Heart left ventricle (tissue), 16 donors: ENCODE data around the gene WDHD1. TPM values are rescaled to one million over a fixed set of nuclear protein-coding genes. Genes with fewer than 3 reads are reported as not detected.

Source experiments
- ATAC-seq, 4 donors: fragments of 200-7000 bp; cut with Tn5 transposase; one replicate each; pipeline ENCODE4 v1.9.1; 2020 to 2022; ENCODE audit warnings: moderate library complexity in 4 of 4, mild to moderate bottlenecking in 3 of 4, moderate number of reproducible peaks in 1 of 4
- DNase-seq, 5 donors: peaks; one replicate each; pipeline ENCODE4 v3.0.0-alpha.2; 2020
- H3K27ac ChIP-seq, 12 donors: fragments of 200-600 bp; sonication (generic) in 4 of 12; one replicate each; pipeline versions ENCODE4 v1.5.0 to v1.8.0; 2016 to 2022; ENCODE audit warnings: mild to moderate bottlenecking in 2 of 12
- H3K27me3 ChIP-seq, 9 donors: fragments of 200-600 bp; sonication (generic) in 2 of 9; one replicate each; pipeline versions ENCODE4 v1.5.1 to v1.8.0; 2016 to 2022; ENCODE audit warnings: mild to moderate bottlenecking in 3 of 9
- H3K36me3 ChIP-seq, 9 donors: fragments of 200-600 bp; sonication (generic) in 2 of 9; one replicate each; pipeline versions ENCODE4 v1.5.0 to v1.8.0; 2018 to 2022; ENCODE audit warnings: mild to moderate bottlenecking in 2 of 9
- H3K4me1 ChIP-seq, 12 donors: fragments of 200-600 bp; sonication (generic) in 4 of 12; one replicate each; pipeline versions ENCODE4 v1.5.0 to v1.8.0; 2016 to 2022; ENCODE audit warnings: mild to moderate bottlenecking in 3 of 12
- H3K4me3 ChIP-seq, 12 donors: fragments of 200-600 bp; sonication (generic) in 4 of 12; one replicate each; pipeline versions ENCODE4 v1.5.0 to v1.8.0; 2017 to 2022; ENCODE audit warnings: mild to moderate bottlenecking in 9 of 12, moderate library complexity in 4 of 12
- H3K9me3 ChIP-seq, 12 donors: fragments of 200-600 bp; sonication (generic) in 4 of 12; one replicate each; pipeline versions ENCODE4 v1.5.0 to v1.8.0; 2016 to 2022; ENCODE audit warnings: mild to moderate bottlenecking in 1 of 12
- POLR2A ChIP-seq, 2 donors: fragments of 450-650 bp; IDR thresholded peaks; one replicate each; pipeline ENCODE4 v1.6.1; 2017; ENCODE audit warnings: antibody characterized with exemption in 2 of 2, mild to moderate bottlenecking in 2 of 2, moderate library complexity in 2 of 2
- WGBS, 4 donors: extraction: QIAGEN DNeasy Blood & Tissue Kit in 2 of 4; methylation state at CpG; one replicate each; pipeline versions ENCODE4 v1.1.5 to v1.1.7; 2013 to 2018; 5-methylcytosine and 5-hydroxymethylcytosine counted together
- intact Hi-C, 10 donors: fragments of 100-400 bp; cut with DNase I; formaldehyde crosslinking; loops; one replicate each; pipeline versions ENCODE4 v1.11.1 to v1.14.2; 2022
- polyA plus RNA-seq, 2 donors: library from polyadenylated mRNA; stranded (reverse); fragments of 200-250 nt; gene quantifications; one replicate each; pipeline ENCODE4 v1.2.3, GENCODE V29; 2013
- total RNA-seq, 9 donors: library from RNA; depleted of rRNA in 2 of 9; stranded (reverse); fragments of >200 nt in 2 of 9; fragmentation: NEBNext Ultra II Directional in 3 of 9; extraction: Animal tissue kit (Norgen Biotek cat#: 25700) in 3 of 9; gene quantifications; one replicate each; pipeline versions ENCODE4 v1.1.0 to v1.2.4, GENCODE V29; 2016 to 2023
- TF ChIP-seq, protein P1 (sequence below), 12 donors: fragments of 200-600 bp; sonication (generic) in 4 of 12; IDR thresholded peaks; one replicate each; pipeline versions ENCODE4 v1.5.0 to v1.8.0; 2018 to 2022; ENCODE audit warnings: antibody characterized with exemption in 12 of 12, mild to moderate bottlenecking in 5 of 12
- donor health status: ischemic (EF 13 %, LVEDD 7.1; RV severe dilation, severe dysfunction).
- donor health status: healthy with polysubstance abuse.
- donor health status: DM: no; HTN: yes; CAD: no.
- donor health status: DM: no; HTN: no; CAD: no.
- donor health status: ischemic (EF 25% LVEDD 6.9; RV normal size, moderate dysfunction).
- donor health status: ischemic (EF 25% LVEDD 5.7; RV mildly dilated, moderate dysfunction).
- donor health status: healthy.
- donor health status: DM: yes; HTN: yes; CAD: no.
- donor health status: ischemic (EF 35%, LVEDD 5.7; RV mildly dilated, moderate dysfunction).
- donor health status: nonischemic (EF 11% LVEDD 7.7; RV severe dilation, severe dysfunction).
- donor health status: DM: yes; HTN: yes; CAD: no.
- donor health status: PGD.
- donor health status: ischemic (EF 29% LVEDD 5.4; RV normal size, mild dysfunction).
- donor health status: nonischemic (EF 23%, LVEDD 6.1; RV moderate dilation, normal function).

WDHD1 gene
- total and polyA plus RNA-seq, 11 donors, result 0.42 to 3.5 (median 1.4) TPM

DNA sequence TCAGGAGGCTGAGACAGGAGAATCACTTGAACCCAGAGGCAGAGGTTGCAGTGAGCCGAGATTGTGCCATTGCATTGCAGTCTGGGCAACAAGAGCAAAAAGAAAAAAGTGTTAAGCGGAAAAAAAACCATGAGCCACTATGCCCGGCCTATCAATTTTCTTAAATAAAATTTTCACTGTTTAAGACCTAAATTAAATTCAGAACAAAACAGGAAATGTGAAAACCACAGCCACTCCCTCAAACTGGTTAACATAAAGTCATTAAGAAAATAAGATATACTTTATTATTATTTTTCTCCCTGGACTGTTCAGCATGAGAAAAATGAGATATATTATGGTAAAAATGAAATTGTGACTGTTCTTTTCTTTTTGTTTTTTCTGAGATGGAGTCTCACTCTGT is 79.7 kb downstream of the WDHD1 start:
- Histone ChIP-seq H3K27ac (no peak overlapping the region), H3K36me3 (no peaks in the 10 kb centered on the region), H3K4me1 (no peaks in the 10 kb centered on the region), H3K4me3 (no peak overlapping the region), H3K9me3 (peaks cover 0 to 6% (median 0%) of the 10 kb centered on the region in 12 donors), H3K27me3 (no peaks in the 10 kb centered on the region)
- 97 to 99% (median 97%) methylated on average over 3 of the region's 3 CpGs for WGBS, 4 donors
- ATAC-seq (no peak), DNase-seq (no peak)
- intact Hi-C loops, result no loop called here
- TF ChIP-seq, protein P1, sequence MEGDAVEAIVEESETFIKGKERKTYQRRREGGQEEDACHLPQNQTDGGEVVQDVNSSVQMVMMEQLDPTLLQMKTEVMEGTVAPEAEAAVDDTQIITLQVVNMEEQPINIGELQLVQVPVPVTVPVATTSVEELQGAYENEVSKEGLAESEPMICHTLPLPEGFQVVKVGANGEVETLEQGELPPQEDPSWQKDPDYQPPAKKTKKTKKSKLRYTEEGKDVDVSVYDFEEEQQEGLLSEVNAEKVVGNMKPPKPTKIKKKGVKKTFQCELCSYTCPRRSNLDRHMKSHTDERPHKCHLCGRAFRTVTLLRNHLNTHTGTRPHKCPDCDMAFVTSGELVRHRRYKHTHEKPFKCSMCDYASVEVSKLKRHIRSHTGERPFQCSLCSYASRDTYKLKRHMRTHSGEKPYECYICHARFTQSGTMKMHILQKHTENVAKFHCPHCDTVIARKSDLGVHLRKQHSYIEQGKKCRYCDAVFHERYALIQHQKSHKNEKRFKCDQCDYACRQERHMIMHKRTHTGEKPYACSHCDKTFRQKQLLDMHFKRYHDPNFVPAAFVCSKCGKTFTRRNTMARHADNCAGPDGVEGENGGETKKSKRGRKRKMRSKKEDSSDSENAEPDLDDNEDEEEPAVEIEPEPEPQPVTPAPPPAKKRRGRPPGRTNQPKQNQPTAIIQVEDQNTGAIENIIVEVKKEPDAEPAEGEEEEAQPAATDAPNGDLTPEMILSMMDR (IDR thresholded peaks at IDR 0.05), result no peak
- TF ChIP-seq POLR2A (IDR thresholded peaks at IDR 0.05), result no peak

DNA sequence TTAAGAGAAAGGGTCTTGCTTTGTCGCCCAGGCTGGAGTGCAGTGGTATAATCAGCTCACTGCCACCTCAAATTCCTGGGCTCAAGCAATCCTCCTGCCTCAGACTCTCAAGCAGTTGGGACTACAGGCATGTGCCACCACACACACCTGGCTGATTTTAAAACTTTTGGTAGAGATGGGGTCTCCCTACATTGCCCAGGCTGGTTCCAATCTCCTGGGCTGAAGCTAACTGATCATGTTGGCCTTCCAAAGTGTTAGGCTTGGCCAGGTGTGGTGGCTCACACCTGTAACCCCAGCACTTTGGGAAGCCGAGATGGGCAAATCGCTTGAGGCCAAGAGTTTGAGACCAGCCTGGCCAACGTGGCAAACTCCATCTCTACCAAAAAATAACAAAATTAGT is 80.4 kb downstream of the WDHD1 start:
- no peaks in the 10 kb centered on the region for H3K36me3 ChIP-seq
- DNase-seq (no peak), ATAC-seq (no peak)
- H3K4me1 ChIP-seq, result no peaks in the 10 kb centered on the region
- peaks cover 0 to 6% (median 0%) of the 10 kb centered on the region in 12 donors for H3K9me3 ChIP-seq
- no peak for TF ChIP-seq POLR2A (IDR thresholded peaks at IDR 0.05)
- TF ChIP-seq, protein P1 (IDR thresholded peaks at IDR 0.05), result no peak
- no peaks in the 10 kb centered on the region for H3K27me3 ChIP-seq
- 95 to 99% (median 97%) methylated on average over 4 of the region's 4 CpGs for WGBS, 4 donors
- H3K4me3 ChIP-seq, result no peak overlapping the region
- intact Hi-C loops, result no loop called here
- H3K27ac ChIP-seq, result no peak overlapping the region

DNA sequence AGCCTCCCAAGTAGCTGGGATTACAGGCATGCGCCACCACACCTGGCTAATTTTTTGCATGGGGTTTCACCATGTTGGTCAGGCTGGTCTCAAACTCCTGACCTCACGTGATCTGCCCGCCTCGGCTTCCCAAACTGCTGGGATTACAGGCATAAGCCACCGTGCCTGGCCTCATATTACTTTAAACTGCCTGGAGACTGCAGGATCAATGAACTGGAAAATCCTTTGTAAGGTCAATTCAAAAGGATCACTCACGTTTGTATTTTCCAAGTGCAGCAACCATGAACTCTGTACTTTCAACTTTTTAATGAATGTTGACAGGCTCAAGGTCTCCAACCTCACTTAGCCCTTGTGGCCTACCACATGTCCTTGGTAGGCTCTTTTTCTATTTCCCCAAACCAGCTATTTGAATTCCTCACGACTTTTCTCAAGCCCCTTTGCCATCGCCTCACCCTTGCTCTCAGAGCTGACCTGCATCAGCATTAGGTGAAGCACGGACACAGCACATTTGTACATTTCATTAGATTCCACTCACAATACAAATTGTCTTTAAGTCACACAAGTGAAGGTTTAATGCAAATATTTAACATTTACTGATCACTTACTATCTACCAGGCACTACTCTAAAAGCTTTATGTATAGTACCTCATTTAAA is 82.0 kb downstream of the WDHD1 start:
- ATAC-seq (no peak), DNase-seq (no peak)
- Histone ChIP-seq H3K27ac (no peak overlapping the region), H3K9me3 (peaks cover 0 to 6% (median 0%) of the 10 kb centered on the region in 12 donors), H3K27me3 (no peaks in the 10 kb centered on the region), H3K4me3 (no peak overlapping the region), H3K4me1 (no peaks in the 10 kb centered on the region), H3K36me3 (no peaks in the 10 kb centered on the region)
- 96% methylated on average over 9 of the region's 9 CpGs for WGBS, 4 donors
- TF ChIP-seq, protein P1 (IDR thresholded peaks at IDR 0.05), result no peak
- no peak for TF ChIP-seq POLR2A (IDR thresholded peaks at IDR 0.05)
- intact Hi-C loops, result no loop called here

DNA sequence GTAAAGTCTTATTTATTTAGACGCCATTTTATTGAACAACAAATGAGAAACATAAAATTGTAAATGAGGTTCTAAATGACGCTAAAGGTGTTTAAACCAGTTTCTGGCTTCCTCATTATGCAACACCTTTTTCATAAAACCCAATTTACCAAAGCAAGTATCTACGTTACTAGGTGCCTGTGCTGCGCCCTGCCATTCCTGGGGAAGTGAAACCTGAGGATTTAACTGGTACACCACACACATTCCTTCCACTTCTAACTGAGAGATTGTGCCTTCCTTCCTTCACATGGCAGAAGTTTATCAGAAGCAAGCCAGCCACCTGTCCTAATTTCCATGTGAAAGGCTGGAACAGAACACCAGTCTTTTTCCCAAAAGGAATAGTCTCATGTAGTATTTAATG is 84.0 kb downstream of the WDHD1 start:
- ATAC-seq, result no peak
- no peaks in the 10 kb centered on the region for H3K36me3 ChIP-seq

More for the DNA sequence above, 84.0 kb downstream of the WDHD1 start:
- H3K27me3 ChIP-seq, result no peaks in the 10 kb centered on the region
- no peaks in the 10 kb centered on the region for H3K4me1 ChIP-seq
- intact Hi-C loops, result no loop called here
- no peaks in the 10 kb centered on the region for H3K9me3 ChIP-seq
- no peak overlapping the region for H3K4me3 ChIP-seq
- no peak overlapping the region for H3K27ac ChIP-seq
- DNase-seq, result no peak
- TF ChIP-seq, protein P1 (IDR thresholded peaks at IDR 0.05), result no peak
- 82 to 96% (median 92%) methylated on average over 4 of the region's 4 CpGs for WGBS, 4 donors
